HG02678 (cell line): ENCODE results near the gene SPHK2.
"Not testable (repeated sequence)": the region's sequence is repeated elsewhere in the genome, so short reads cannot be mapped to it uniquely, and the experiment has no call there.

Experiments used
- ATAC-seq: cut with Tn5 transposase; IDR thresholded peaks from one replicate; pipeline ENCODE4 v1.9.1; 2021; ENCODE audit warnings: mild to moderate bottlenecking, moderate library complexity; ENCODE audit not compliant: unreplicated experiment

SPHK2 gene

GRCh38 chr19:48676887-48677286 lies 57.6 kb downstream of the SPHK2 start:
- no peak for ATAC-seq

GRCh38 chr19:48678201-48678600 lies 58.9 kb downstream of the SPHK2 start:
- ATAC-seq: no peak

- ATAC-seq: not testable (repeated sequence)
These were observed 60.7 kb downstream of the SPHK2 start for GRCh38 chr19:48680006-48680405.
